HCT116 (cell line): ENCODE data around the gene KIAA0930. TPM values are rescaled to one million over a fixed set of nuclear protein-coding genes. Genes with fewer than 3 reads are reported as not detected.

ENCODE experiments used
- ATAC-seq: fragments of 200-7000 bp; cut with Tn5 transposase; 2 replicates; pipeline ENCODE4 v1.9.1; 2020; ENCODE audit warnings: mild to moderate bottlenecking, moderate library complexity
- BruUV-seq: library from RNA; stranded (reverse); fragments of 400-500 nt; replicated peaks from 2 replicates; lab custom pipeline; 2021; lab: Mats Ljungman, UMichigan
- CTCF ChIA-PET: fragments of 300-600 bp; sonication (Branson Sonifier 250); formaldehyde crosslinking; loops from one replicate; lab custom pipeline; 2021; ENCODE audit warnings: antibody characterized with exemption; lab: Charles Lee
- POLR2A ChIA-PET: fragments of 300-600, 350-600 bp; sonication (Branson Sonifier 250); formaldehyde crosslinking; loops from one replicate; lab custom pipeline; 2021; ENCODE audit warnings: antibody characterized with exemption; lab: Charles Lee
- RAD21 ChIA-PET, 2 experiments: fragments of 300-600 bp; sonication (Branson Sonifier 250); formaldehyde crosslinking; loops; one replicate each; lab custom pipeline; 2023; ENCODE audit warnings: low total read pairs in 2 of 2; ENCODE audit not compliant: uncharacterized antibody in 2 of 2, unreplicated experiment in 2 of 2, low non-redundant PET in 1 of 2; lab: Charles Lee
- DNase-seq: peaks from one replicate; pipeline ENCODE4 v3.0.0-alpha.2; 2010; ENCODE audit warnings: low read depth, low spot score
- H2AFZ ChIP-seq: fragments of 200-600 bp; shearing (Covaris generic), sonication (generic); 2 replicates; pipeline ENCODE4 v1.6.1; 2017; ENCODE audit warnings: low read depth, mixed run types, mixed read lengths, antibody characterized with exemption, low read length; ENCODE audit not compliant: poor library complexity, severe bottlenecking
- H3K27ac ChIP-seq: 2 replicates; pipeline ENCODE4 v1.5.1; 2012; ENCODE audit warnings: low read depth, low read length
- H3K27me3 ChIP-seq: fragments of 200-600 bp; sonication (generic); 2 replicates; pipeline ENCODE4 v1.6.1; 2016; ENCODE audit warnings: mixed run types, low read length, mixed read lengths; ENCODE audit not compliant: insufficient read depth
- H3K36me3 ChIP-seq, 2 experiments: fragments of 200-500 bp in 1 of 2; fragments of 200-600 bp in 1 of 2; sonication (Bioruptor generic) in 1 of 2; sonication (generic) in 1 of 2; 2 replicates each; pipeline versions ENCODE4 v1.5.1 to v1.6.1; 2014 to 2016; ENCODE audit warnings: low read length in 2 of 2, inconsistent platforms in 1 of 2, mixed read lengths in 1 of 2, mixed run types in 1 of 2; ENCODE audit not compliant: insufficient read depth in 2 of 2, control insufficient read depth in 1 of 2
- H3K4me1 ChIP-seq, 2 experiments: fragments of 200-600 bp in 1 of 2; sonication (generic) in 1 of 2; 2 replicates each; pipeline versions ENCODE4 v1.5.1 to v1.6.1; 2012 to 2017; ENCODE audit warnings: low read length in 2 of 2, inconsistent platforms in 1 of 2, mild to moderate bottlenecking in 1 of 2, mixed read lengths in 1 of 2, mixed run types in 1 of 2, moderate library complexity in 1 of 2; ENCODE audit not compliant: insufficient read depth in 2 of 2, control insufficient read depth in 1 of 2
- H3K4me2 ChIP-seq: fragments of 200-600 bp; sonication (generic); 2 replicates; pipeline ENCODE4 v1.6.1; 2017; ENCODE audit warnings: mixed run types, low read length, mixed read lengths
- H3K4me3 ChIP-seq, 2 experiments: fragments of 200-600 bp in 1 of 2; sonication (generic) in 1 of 2; replicated peaks in 1 of 2; 2 replicates each; pipeline ENCODE4 v1.5.1; 2011 to 2016; ENCODE audit warnings: low read length in 2 of 2, control low read depth in 1 of 2, low read depth in 1 of 2, mild to moderate bottlenecking in 1 of 2, mixed read lengths in 1 of 2, mixed run types in 1 of 2
- H3K79me2 ChIP-seq: fragments of 200-600 bp; sonication (generic); 2 replicates; pipeline ENCODE4 v1.6.1; 2017; ENCODE audit warnings: mild to moderate bottlenecking, mixed run types, low read length, moderate library complexity, mixed read lengths; ENCODE audit not compliant: insufficient read depth
- H3K9ac ChIP-seq: fragments of 200-600 bp; sonication (generic); 2 replicates; pipeline ENCODE4 v1.6.1; 2016; ENCODE audit warnings: low read length, mixed read lengths
- H3K9me2 ChIP-seq: fragments of 200-600 bp; sonication (generic), shearing (Covaris generic); 2 replicates; pipeline ENCODE4 v1.6.1; 2017; ENCODE audit warnings: mixed run types, mild to moderate bottlenecking, moderate library complexity; ENCODE audit not compliant: insufficient read depth
- H3K9me3 ChIP-seq, 2 experiments: fragments of 200-500 bp in 1 of 2; fragments of 200-600 bp in 1 of 2; sonication (Bioruptor generic) in 1 of 2; sonication (generic) in 1 of 2; 2 replicates each; pipeline ENCODE4 v1.6.1; 2014 to 2017; ENCODE audit warnings: low read length in 2 of 2, mixed read lengths in 2 of 2, inconsistent platforms in 1 of 2, low read depth in 1 of 2, mild to moderate bottlenecking in 1 of 2, mixed run types in 1 of 2, moderate library complexity in 1 of 2; ENCODE audit not compliant: control insufficient read depth in 1 of 2, insufficient read depth in 1 of 2
- H4K20me1 ChIP-seq: fragments of 200-600 bp; sonication (generic), shearing (Covaris generic); 2 replicates; pipeline ENCODE4 v1.6.1; 2017; ENCODE audit warnings: mixed run types, mild to moderate bottlenecking, moderate library complexity; ENCODE audit not compliant: insufficient read depth
- ATF3 ChIP-seq: IDR thresholded peaks from 2 replicates; pipeline ENCODE4 v1.6.1; 2012
- CEBPB ChIP-seq: IDR thresholded peaks from 2 replicates; pipeline ENCODE4 v1.6.1; 2012; ENCODE audit warnings: low read depth
- CTCF ChIP-seq, 3 experiments: fragments of 200-600 bp in 1 of 3; sonication (generic) in 1 of 3; IDR thresholded peaks in 2 of 3; conservative IDR thresholded peaks in 1 of 3; 2 replicates each; pipeline ENCODE4 v1.5.1; 2012 to 2017; ENCODE audit warnings: low read depth in 2 of 3, low read length in 2 of 3, antibody characterized with exemption in 1 of 3, borderline replicate concordance in 1 of 3, control low read depth in 1 of 3, mild to moderate bottlenecking in 1 of 3, mixed read lengths in 1 of 3, mixed run types in 1 of 3, moderate library complexity in 1 of 3; ENCODE audit not compliant: insufficient read depth in 1 of 3
- EGR1 ChIP-seq: IDR thresholded peaks from 2 replicates; pipeline ENCODE4 v1.6.1; 2012; ENCODE audit warnings: low read depth
- ELF1 ChIP-seq: IDR thresholded peaks from 2 replicates; pipeline ENCODE4 v1.6.1; 2012; ENCODE audit warnings: low read depth, borderline replicate concordance
- EZH2phosphoT487 ChIP-seq: fragments of 200-600 bp; IDR thresholded peaks from 2 replicates; pipeline ENCODE4 v1.6.1; 2018; ENCODE audit warnings: antibody characterized with exemption, borderline replicate concordance
- FOSL1 ChIP-seq: IDR thresholded peaks from 2 replicates; pipeline ENCODE4 v1.6.1; 2012; ENCODE audit warnings: low read depth
- JUND ChIP-seq: IDR thresholded peaks from 2 replicates; pipeline ENCODE4 v1.6.1; 2012
- MAX ChIP-seq: IDR thresholded peaks from 2 replicates; pipeline ENCODE4 v1.6.1; 2012
- POLR2A ChIP-seq: IDR thresholded peaks from 2 replicates; pipeline ENCODE4 v1.7.0; 2011; ENCODE audit warnings: borderline replicate concordance; ENCODE audit not compliant: insufficient read depth, insufficient read length; ENCODE audit errors: extremely low read depth
- RAD21 ChIP-seq: IDR thresholded peaks from 2 replicates; pipeline ENCODE4 v1.6.1; 2012; ENCODE audit warnings: low read depth, mild to moderate bottlenecking
- REST ChIP-seq: IDR thresholded peaks from 2 replicates; pipeline ENCODE4 v1.6.1; 2012; ENCODE audit warnings: low read depth
- SP1 ChIP-seq: IDR thresholded peaks from 2 replicates; pipeline ENCODE4 v1.6.1; 2012; ENCODE audit warnings: low read depth
- SRF ChIP-seq: IDR thresholded peaks from 2 replicates; pipeline ENCODE4 v1.6.1; 2012; ENCODE audit warnings: low read depth
- TCF7L2 ChIP-seq: IDR thresholded peaks from 2 replicates; pipeline ENCODE4 v1.7.0; 2011; ENCODE audit warnings: borderline replicate concordance, inconsistent platforms; ENCODE audit not compliant: insufficient read depth, insufficient read length; ENCODE audit errors: extremely low read depth
- ZFX ChIP-seq: fragments of 450-650 bp; IDR thresholded peaks from 2 replicates; pipeline ENCODE4 v1.6.1; 2017
- ZNF274 ChIP-seq: fragments of 200-500 bp; sonication (Bioruptor generic); IDR thresholded peaks from 2 replicates; pipeline ENCODE4 v1.6.1; 2014; ENCODE audit warnings: mild to moderate bottlenecking, low read depth, low read length, inconsistent platforms
- intact Hi-C: fragments of 100-400 bp; cut with micrococcal nuclease; formaldehyde crosslinking; loops from 2 replicates; pipeline ENCODE4 v1.10.0; 2022
- total RNA-seq: library from RNA; stranded (reverse); gene quantifications from one replicate; pipeline ENCODE4 v1.2.1, GENCODE V29; 2021; ENCODE audit not compliant: unreplicated experiment

Gene KIAA0930
- total RNA-seq, 1 experiment from 2014 or later = 60.9 TPM

GRCh38 chr22:45199723-45200122, 41.0 kb downstream of the KIAA0930 start:
- intact Hi-C loops = no loop called here
- no TSS peak for BruUV-seq

More at GRCh38 chr22:45199723-45200122, 41.0 kb downstream of the KIAA0930 start:
- Histone ChIP-seq H2AFZ (no peak overlapping the region), H3K9me3 (no peaks in the 10 kb centered on the region), H3K4me3 (no peak overlapping the region), H3K4me2 (no peak overlapping the region), H3K9ac (no peak overlapping the region), H4K20me1 (no peaks in the 10 kb centered on the region), H3K79me2 (no peaks in the 10 kb centered on the region), H3K36me3 (peaks cover 0 to 13% of the 10 kb centered on the region in 2 experiments; a peak in 3 of 4 replicates), H3K9me2 (no peaks in the 10 kb centered on the region), H3K27me3 (no peaks in the 10 kb centered on the region), H3K4me1 (no peaks in the 10 kb centered on the region), H3K27ac (no peak overlapping the region)
- DNase-seq (no peak), ATAC-seq (no peak)
- TF ChIP-seq FOSL1 (no peak), MAX (no peak), ATF3 (no peak), ELF1 (no peak), EGR1 (no peak), JUND (no peak), TCF7L2 (no peak), RAD21 (no peak), SP1 (no peak), EZH2phosphoT487 (no peak), CTCF (IDR thresholded peaks at IDR 0.05 in 2 of 3, conservative IDR thresholded peaks at IDR 0.05 in 1 of 3; ENCODE audit: borderline replicate concordance in 1 of 3, insufficient read depth in 1 of 3, low read depth in 2 of 3, low read length in 2 of 3) (no peak), SRF (no peak), REST (no peak), CEBPB (no peak), POLR2A (no peak), ZNF274 (no peak), ZFX (no peak)
- ChIA-PET POLR2A (no interaction called here), CTCF (no interaction called here), RAD21 (no interaction called here)
